Upper lobe of left lung (tissue), 6 donors: Measurements from ENCODE around the gene CTNNA1. TPM values are rescaled to one million over a fixed set of nuclear protein-coding genes. Genes with fewer than 3 reads are reported as not detected.

Experiments
- ATAC-seq, 2 donors: fragments of 200-7000 bp; cut with Tn5 transposase; one replicate each; pipeline ENCODE4 v1.9.1; 2022; ENCODE audit warnings: mild to moderate bottlenecking in 2 of 2, moderate library complexity in 2 of 2; ENCODE audit not compliant: low FRiP score in 2 of 2
- DNase-seq, 2 donors: peaks; one replicate each; pipeline ENCODE4 v3.0.0-alpha.2; 2019 to 2020
- H3K27ac ChIP-seq, 4 donors: fragments of 200-600 bp; sonication (generic); one replicate each; pipeline ENCODE4 v1.5.1; 2016 to 2019
- H3K27me3 ChIP-seq, 4 donors: fragments of 200-600 bp; sonication (generic); one replicate each; pipeline ENCODE4 v1.5.1; 2017 to 2019
- H3K36me3 ChIP-seq, 4 donors: fragments of 200-600 bp; sonication (generic); one replicate each; pipeline ENCODE4 v1.5.1; 2016 to 2019
- H3K4me1 ChIP-seq, 4 donors: fragments of 200-600 bp; sonication (generic); one replicate each; pipeline ENCODE4 v1.5.1; 2018 to 2019
- H3K4me3 ChIP-seq, 4 donors: fragments of 200-600 bp; sonication (generic); one replicate each; pipeline ENCODE4 v1.5.1; 2017 to 2019; ENCODE audit warnings: mild to moderate bottlenecking in 2 of 4, moderate library complexity in 1 of 4
- H3K9me3 ChIP-seq, 4 donors: fragments of 200-600 bp; sonication (generic); one replicate each; pipeline ENCODE4 v1.5.1; 2018 to 2019
- CTCF ChIP-seq, 6 experiments: fragments of 450-650 bp in 4 of 6; fragments of 200-600 bp in 2 of 6; sonication (generic) in 2 of 6; IDR thresholded peaks; one replicate each; pipeline ENCODE4 v1.5.1; 2016 to 2019; ENCODE audit warnings: antibody characterized with exemption in 6 of 6
- EP300 ChIP-seq, 4 donors: sonication (generic); formaldehyde crosslinking; IDR thresholded peaks; one replicate each; pipeline ENCODE4 v1.5.1; 2017; ENCODE audit warnings: antibody characterized with exemption in 4 of 4, control low read depth in 2 of 4
- POLR2A ChIP-seq, 4 donors: fragments of 450-650 bp; IDR thresholded peaks; one replicate each; pipeline ENCODE4 v1.5.1; 2016 to 2017; ENCODE audit warnings: antibody characterized with exemption in 4 of 4, mild to moderate bottlenecking in 2 of 4
- POLR2AphosphoS5 ChIP-seq, 2 donors: sonication (generic); formaldehyde crosslinking; IDR thresholded peaks; one replicate each; pipeline ENCODE4 v1.5.1; 2017; ENCODE audit warnings: antibody characterized with exemption in 2 of 2
- WGBS, 2 donors: methylation state at CpG; one replicate each; pipeline ENCODE4 v1.1.5; 2017 to 2018; 5-methylcytosine and 5-hydroxymethylcytosine counted together
- total RNA-seq, 6 donors: library from RNA; depleted of rRNA in 4 of 6; stranded (reverse); fragments of >200 nt in 4 of 6; gene quantifications; one replicate each; pipeline versions ENCODE4 v1.1.0 to v1.2.1, GENCODE V29; 2016 to 2021
- donor health status: DM: no; HTN: no; CAD: no; lungs with moderate emphysema.
- donor health status: DM: no; HTN: yes; CAD: no; lungs with severe emphysema.

The CTNNA1 gene
- total RNA-seq, 6 donors from 2014 or later, result 352 to 505 (median 415) TPM

- Histone ChIP-seq H3K9me3 (no peaks in the 10 kb centered on the region), H3K4me3 (peak overlapping the region; percentile 48 to 96 (median 85)), H3K27ac (peak overlapping the region; percentile 96 to 100 (median 98)), H3K27me3 (no peaks in the 10 kb centered on the region), H3K36me3 (peaks cover 0 to 8% (median 0%) of the 10 kb centered on the region in 4 donors), H3K4me1 (peaks cover 20 to 35% (median 24%) of the 10 kb centered on the region in 4 donors)
- TF ChIP-seq POLR2A (IDR thresholded peaks at IDR 0.05) (peak in 1 of 4 donors; percentile 29), EP300 (IDR thresholded peaks at IDR 0.05) (no peak)
- ATAC-seq (no peak), DNase-seq (peak; percentile 34 to 54)
- 15 to 19% methylated on average over 17 to 18 of the region's 18 CpGs for WGBS, 2 donors
These were observed 779 bp upstream of the CTNNA1 start for GRCh38 chr5:138752341-138752950.

- peak overlapping the region; percentile 96 to 100 (median 98) for H3K27ac ChIP-seq
- peaks cover 0 to 3% (median 0%) of the 10 kb centered on the region in 4 donors for H3K9me3 ChIP-seq
- 2 to 5% methylated on average over 26 to 58 of the region's 58 CpGs for WGBS, 2 donors
- H3K27me3 ChIP-seq, result no peaks in the 10 kb centered on the region
- H3K4me3 ChIP-seq, result peak overlapping the region; percentile 78 to 96 (median 86)
- TF ChIP-seq EP300 (IDR thresholded peaks at IDR 0.05) (peak in 2 of 4 donors; percentile 67 to 86), POLR2A (IDR thresholded peaks at IDR 0.05) (peak in 1 of 4 donors; percentile 80), CTCF (IDR thresholded peaks at IDR 0.05) (no peak), POLR2AphosphoS5 (IDR thresholded peaks at IDR 0.05) (peak; percentile 78 to 79)
- peak; percentile 92 to 94 for DNase-seq
- H3K36me3 ChIP-seq, result peaks cover 0 to 18% (median 6%) of the 10 kb centered on the region in 4 donors
- peaks cover 23 to 46% (median 28%) of the 10 kb centered on the region in 4 donors for H3K4me1 ChIP-seq
- peak; percentile 75 to 82 for ATAC-seq
These were observed 821 bp downstream of the CTNNA1 start for GRCh38 chr5:138753794-138754698.

GRCh38 chr5:138754699-138755057, 1.5 kb downstream of the CTNNA1 start:
- peak in 1 of 2 donors; percentile 47 for DNase-seq
- ATAC-seq, result no peak
- Histone ChIP-seq H3K4me3 (peak overlapping the region; percentile 78 to 96 (median 86)), H3K36me3 (peaks cover 0 to 24% (median 6%) of the 10 kb centered on the region in 4 donors), H3K27me3 (no peaks in the 10 kb centered on the region), H3K27ac (peak overlapping the region; percentile 96 to 100 (median 98)), H3K4me1 (peaks cover 23 to 52% (median 34%) of the 10 kb centered on the region in 4 donors), H3K9me3 (peaks cover 0 to 3% (median 0%) of the 10 kb centered on the region in 4 donors)
- 41 to 48% methylated on average over 9 to 14 of the region's 14 CpGs for WGBS, 2 donors
- TF ChIP-seq EP300 (IDR thresholded peaks at IDR 0.05) (no peak), CTCF (IDR thresholded peaks at IDR 0.05) (no peak), POLR2AphosphoS5 (IDR thresholded peaks at IDR 0.05) (no peak), POLR2A (IDR thresholded peaks at IDR 0.05) (no peak)

GRCh38 chr5:138755084-138755748, 2.0 kb downstream of the CTNNA1 start:
- H3K27ac ChIP-seq, result peak overlapping the region; percentile 96 to 100 (median 98)
- TF ChIP-seq POLR2A (IDR thresholded peaks at IDR 0.05) (no peak), EP300 (IDR thresholded peaks at IDR 0.05) (no peak)
- DNase-seq (no peak), ATAC-seq (no peak)
- peaks cover 23 to 56% (median 35%) of the 10 kb centered on the region in 4 donors for H3K4me1 ChIP-seq
- peaks cover 0 to 3% (median 0%) of the 10 kb centered on the region in 4 donors for H3K9me3 ChIP-seq
- H3K27me3 ChIP-seq, result no peaks in the 10 kb centered on the region
- 90% methylated on average over 5 of the region's 5 CpGs for WGBS, 2 donors
- H3K4me3 ChIP-seq, result peak overlapping the region in 2 of 4 donors; percentile 78 to 92
- H3K36me3 ChIP-seq, result peaks cover 0 to 25% (median 6%) of the 10 kb centered on the region in 4 donors

GRCh38 chr5:138757061-138757776, 4.0 kb downstream of the CTNNA1 start:
- Histone ChIP-seq H3K36me3 (peaks cover 0 to 30% (median 6%) of the 10 kb centered on the region in 4 donors), H3K9me3 (peaks cover 0 to 3% (median 0%) of the 10 kb centered on the region in 4 donors), H3K27ac (no peak overlapping the region), H3K4me3 (no peak overlapping the region), H3K27me3 (no peaks in the 10 kb centered on the region), H3K4me1 (peaks cover 40 to 70% (median 53%) of the 10 kb centered on the region in 4 donors)
- DNase-seq (no peak), ATAC-seq (no peak)
- TF ChIP-seq EP300 (IDR thresholded peaks at IDR 0.05), result no peak
- no peak for TF ChIP-seq POLR2AphosphoS5 (IDR thresholded peaks at IDR 0.05)
- TF ChIP-seq POLR2A (IDR thresholded peaks at IDR 0.05), result no peak
- TF ChIP-seq CTCF (IDR thresholded peaks at IDR 0.05), result no peak
- 86 to 88% methylated on average over 6 of the region's 6 CpGs for WGBS, 2 donors
